Choroid plexus epithelial cell (primary cell): Measurements from ENCODE around the gene SCGB1A1.

ENCODE experiments used
- DNase-seq: peaks from one replicate; pipeline ENCODE4 v3.0.0-alpha.2; 2010; ENCODE audit warnings: low read depth
- H3K4me3 ChIP-seq: 2 replicates; pipeline ENCODE4 v1.5.1; 2011; ENCODE audit warnings: low read depth, mild to moderate bottlenecking, control low read depth, low read length, moderate library complexity
- CTCF ChIP-seq: conservative IDR thresholded peaks from 2 replicates; pipeline ENCODE4 v1.5.1; 2011; ENCODE audit warnings: low read depth, mild to moderate bottlenecking, control low read depth, inconsistent platforms, low read length, moderate library complexity

SCGB1A1 gene

GRCh38 chr11:62438641-62439040, 19.8 kb downstream of the SCGB1A1 start:
- no peak for TF ChIP-seq CTCF
- DNase-seq = no peak
- no peak overlapping the region for H3K4me3 ChIP-seq

GRCh38 chr11:62439785-62440602, 21.2 kb downstream of the SCGB1A1 start:
- peak; percentile 17 for TF ChIP-seq CTCF
- no peak for DNase-seq
- peak overlapping the region; percentile 14 for H3K4me3 ChIP-seq

- DNase-seq = no peak
- H3K4me3 ChIP-seq = peak overlapping the region; percentile 49
Measured at GRCh38 chr11:62443390-62444235, 24.8 kb downstream of the SCGB1A1 start.

GRCh38 chr11:62444236-62444833, 25.5 kb downstream of the SCGB1A1 start:
- no peak for TF ChIP-seq CTCF
- peak; percentile 57 for DNase-seq
- peak overlapping the region; percentile 49 for H3K4me3 ChIP-seq

More at GRCh38 chr11:62443390-62444235, 24.8 kb downstream of the SCGB1A1 start:
- no peak for TF ChIP-seq CTCF

- no peak for TF ChIP-seq CTCF
- no peak for DNase-seq
- peak overlapping the region; percentile 49 for H3K4me3 ChIP-seq
Measured at GRCh38 chr11:62444835-62445234, 26.0 kb downstream of the SCGB1A1 start.

GRCh38 chr11:62445314-62445740, 26.5 kb downstream of the SCGB1A1 start:
- no peak for DNase-seq
- H3K4me3 ChIP-seq = no peak overlapping the region
- no peak for TF ChIP-seq CTCF
